HG03039 (cell line): ENCODE results near the gene TEX35.

Source experiments
- ATAC-seq: cut with Tn5 transposase; IDR thresholded peaks from one replicate; pipeline ENCODE4 v1.9.1; 2021; ENCODE audit warnings: mild to moderate bottlenecking, moderate library complexity; ENCODE audit not compliant: unreplicated experiment

The TEX35 gene

GRCh38 chr1:178512566-178513277, at the start of gene TEX35:
Gene TEX35, plus strand, starts transcription at chr1:178513109. Its CDS starts 80 bp downstream, at chr1:178513189.
- ATAC-seq, result no peak

- ATAC-seq, result no peak
These were observed 48.8 kb upstream of the TEX35 start for GRCh38 chr1:178464141-178464540.

- ATAC-seq, result no peak
These were observed 48.3 kb upstream of the TEX35 start for GRCh38 chr1:178464566-178464965.

GRCh38 chr1:178465011-178465410, 47.9 kb upstream of the TEX35 start:
- no peak for ATAC-seq

- no peak for ATAC-seq
These were observed 45.1 kb upstream of the TEX35 start for GRCh38 chr1:178467837-178468236.

DNA sequence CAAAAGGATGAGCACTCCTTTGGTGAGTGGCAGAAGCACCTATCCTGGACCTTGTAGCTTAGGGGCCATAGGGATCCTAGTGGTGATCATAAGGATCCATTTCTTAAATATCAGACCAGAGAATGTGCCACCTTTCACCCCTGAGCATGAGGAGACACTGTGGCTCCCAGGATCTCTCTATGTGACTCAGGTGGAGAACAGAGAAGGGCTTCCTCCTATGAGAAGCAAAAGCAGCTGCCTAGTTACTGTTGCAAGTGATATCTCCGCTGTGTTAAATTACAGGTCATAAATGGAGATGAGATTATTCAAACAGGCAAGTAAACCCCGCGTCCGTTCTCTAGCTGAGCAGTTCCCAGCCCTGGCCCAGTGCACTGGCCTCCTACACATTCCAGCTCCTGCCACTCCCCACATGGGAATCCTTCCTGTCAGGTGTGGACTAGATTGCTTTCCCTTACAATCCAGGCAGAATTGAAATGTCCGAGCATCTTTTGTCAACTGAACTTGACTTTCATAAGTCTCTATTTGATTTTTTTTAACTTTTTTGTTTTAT, 42.4 kb upstream of the TEX35 start:
- ATAC-seq, result no peak

- ATAC-seq, result no peak
These were observed 40.4 kb upstream of the TEX35 start for GRCh38 chr1:178472531-178472930.

DNA sequence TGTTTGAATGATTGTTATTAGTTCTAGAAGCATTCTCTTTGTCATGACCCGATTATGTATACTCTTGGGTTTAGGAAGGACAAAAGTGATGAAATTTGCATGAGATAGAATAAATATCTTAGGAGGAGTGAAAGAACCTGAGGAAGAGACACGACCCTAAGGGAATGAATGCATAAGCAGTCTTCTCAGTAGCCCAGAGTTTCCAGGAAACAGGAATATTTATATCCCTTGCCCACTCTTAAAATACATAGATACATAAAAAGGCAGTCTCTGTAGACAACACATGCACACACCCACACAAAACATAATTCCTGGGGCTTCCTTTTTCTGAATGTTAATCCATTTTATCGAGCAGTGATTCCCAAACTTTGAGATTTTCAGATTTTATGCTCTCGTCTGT, 35.5 kb upstream of the TEX35 start:
- no peak for ATAC-seq

- ATAC-seq, result no peak
These were observed 35.1 kb upstream of the TEX35 start for GRCh38 chr1:178477841-178478240.

DNA sequence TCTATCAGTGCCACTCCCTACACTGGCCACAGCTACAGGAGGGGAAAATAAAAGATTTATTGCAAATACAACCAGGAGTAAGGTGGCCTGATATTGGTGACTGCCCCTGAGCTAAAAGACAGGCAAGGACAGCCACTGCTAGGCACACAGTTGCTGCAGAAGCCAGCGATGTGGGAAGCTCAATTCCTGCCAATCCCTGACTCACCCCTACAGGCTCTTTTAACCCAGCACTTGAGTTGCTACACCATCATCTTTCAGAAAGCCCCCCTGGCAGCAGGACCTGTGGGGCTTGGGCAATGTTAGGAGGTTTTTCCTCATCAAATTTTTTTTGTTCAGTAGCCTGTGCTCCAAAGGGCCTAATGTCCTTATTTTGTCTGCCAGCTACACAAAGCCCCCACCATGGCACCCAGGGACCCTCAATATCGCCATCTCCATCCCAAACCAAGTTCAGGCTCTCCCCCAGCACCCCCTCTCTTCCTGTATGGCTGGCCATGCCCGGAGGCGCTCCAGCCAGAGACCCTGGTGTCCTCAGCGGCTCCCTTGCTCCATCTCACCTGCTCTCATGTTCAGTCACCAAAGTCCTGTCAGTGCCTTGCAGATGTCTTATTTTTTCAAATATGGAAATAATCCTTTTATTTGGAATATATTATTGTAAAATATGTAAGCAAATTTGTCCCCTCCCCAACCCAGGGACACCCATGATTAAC, 29.5 kb upstream of the TEX35 start:
- no peak for ATAC-seq

GRCh38 chr1:178484698-178485225, 28.1 kb upstream of the TEX35 start:
- no peak for ATAC-seq

GRCh38 chr1:178485541-178485981, 27.3 kb upstream of the TEX35 start:
- ATAC-seq, result no peak

DNA sequence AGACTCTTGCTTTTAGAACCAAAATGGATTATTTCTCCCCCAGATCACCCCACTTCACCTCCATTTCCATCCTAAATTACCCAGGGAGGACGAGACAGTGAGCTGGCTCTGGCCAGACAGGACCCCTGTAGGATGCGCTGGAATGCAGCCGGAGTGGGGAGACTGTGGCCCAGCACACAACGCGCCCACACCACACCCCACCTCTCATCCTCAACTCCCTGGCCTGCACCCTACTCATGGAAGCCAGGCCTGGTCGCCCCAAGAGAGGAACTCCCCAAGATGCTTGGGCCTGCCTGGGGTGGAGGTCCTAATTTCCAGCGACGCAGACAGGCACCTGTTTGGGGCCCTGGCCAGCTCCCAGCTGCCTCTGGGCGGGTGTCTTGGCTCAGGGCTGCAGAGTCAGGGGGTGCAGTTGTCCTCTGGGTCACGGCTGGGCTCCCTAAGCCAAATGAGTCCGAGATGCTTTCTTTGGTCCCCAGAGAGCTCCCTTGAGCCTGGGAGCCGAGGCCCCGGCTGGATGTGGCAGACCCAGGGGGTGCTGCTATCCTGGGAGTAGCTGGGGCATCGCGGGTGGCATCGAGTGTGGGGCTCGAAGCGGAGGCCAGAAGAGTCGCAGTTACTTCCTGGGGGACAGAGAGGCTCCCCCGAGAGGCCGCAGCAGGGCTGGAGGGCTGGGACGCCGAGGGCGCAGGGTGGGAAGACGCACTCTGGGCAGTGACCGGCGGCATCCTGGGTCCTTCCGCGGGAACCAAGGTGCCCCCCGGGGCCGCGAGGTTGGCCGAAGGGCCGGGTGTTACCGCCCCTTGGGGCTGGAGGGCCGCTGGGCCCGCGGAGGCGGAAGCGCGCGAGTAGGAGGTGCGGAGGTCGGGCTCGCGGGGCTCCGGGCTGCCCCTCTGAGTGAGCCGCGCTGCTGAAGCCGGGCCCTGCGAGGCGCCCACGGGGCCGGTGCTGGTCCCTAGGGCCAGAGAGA, 26.5 kb upstream of the TEX35 start:
- ATAC-seq, result no peak

GRCh38 chr1:178487070-178487615, 25.8 kb upstream of the TEX35 start:
- no peak for ATAC-seq

DNA sequence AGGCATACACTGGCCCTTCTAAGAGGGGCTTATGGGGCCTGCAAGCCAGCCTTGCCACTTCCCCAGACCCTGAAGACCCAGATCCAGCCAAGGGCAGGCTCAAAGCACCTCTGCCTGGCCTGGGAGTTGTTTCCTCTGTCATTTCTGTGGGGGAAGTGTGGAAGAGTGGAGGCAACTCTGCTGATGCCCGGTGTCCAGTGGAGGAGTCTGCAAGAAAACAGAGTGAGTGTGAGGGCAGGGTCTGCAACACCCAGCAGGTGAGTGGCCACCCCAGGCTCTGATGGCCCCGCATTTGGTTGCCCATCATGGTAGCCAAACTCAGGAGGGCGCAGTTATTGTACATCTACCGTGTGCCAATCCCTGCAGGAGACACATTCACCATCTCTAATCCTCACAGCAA, 24.5 kb upstream of the TEX35 start:
- no peak for ATAC-seq

GRCh38 chr1:178489399-178489798, 23.5 kb upstream of the TEX35 start:
- no peak for ATAC-seq

GRCh38 chr1:178490136-178490535, 22.8 kb upstream of the TEX35 start:
- no peak for ATAC-seq

GRCh38 chr1:178490967-178491366, 21.9 kb upstream of the TEX35 start:
- ATAC-seq, result no peak

GRCh38 chr1:178491721-178492120, 21.2 kb upstream of the TEX35 start:
- no peak for ATAC-seq

- ATAC-seq, result no peak
These were observed 20.6 kb upstream of the TEX35 start for GRCh38 chr1:178492341-178492740.
